ENCODE data around the gene JPH4. TPM values are rescaled to one million over a fixed set of nuclear protein-coding genes. Genes with fewer than 3 reads are reported as not detected.

Gene JPH4
- total and polyA plus RNA-seq, 2 donors (not counting 3 experiments of a cell fraction or from before 2014, with no cell fraction given), result 0.06 TPM; not detected in 1

GRCh38 chr14:23620177-23620702 lies 41.6 kb upstream of the JPH4 start:
- Histone ChIP-seq H3K4me1 (ENCODE audit: control insufficient read depth, extremely low read depth, insufficient read depth, low read length) (no peaks in the 10 kb centered on the region), H3K9me3 (replicated peaks; ENCODE audit: control insufficient read depth, insufficient read depth, low read length) (no peaks in the 10 kb centered on the region), H2AFZ (ENCODE audit: low read depth, low read length) (no peak overlapping the region), H3K4me2 (ENCODE audit: insufficient read depth, low read length) (no peak overlapping the region), H3K4me3 (replicated peaks in 1 of 3; ENCODE audit: insufficient read depth in 1 of 3, low read depth in 1 of 3, low read length in 3 of 3) (no peak overlapping the region), H4K20me1 (replicated peaks; ENCODE audit: control insufficient read depth, extremely low read depth, insufficient read depth, low read length) (no peaks in the 10 kb centered on the region), H3K27ac (ENCODE audit: insufficient read depth, low read depth, low read length) (no peak overlapping the region), H3K9me1 (replicated peaks; ENCODE audit: control insufficient read depth, extremely low read depth, insufficient read depth, low read length) (no peaks in the 10 kb centered on the region), H3K27me3 (ENCODE audit: control insufficient read depth in 2 of 2, insufficient read depth in 2 of 2, low read length in 2 of 2) (peaks cover 2 to 4% of the 10 kb centered on the region in 2 experiments), H3K36me3 (ENCODE audit: control insufficient read depth in 2 of 2, extremely low read depth in 1 of 2, insufficient read depth in 2 of 2, low read length in 2 of 2) (no peaks in the 10 kb centered on the region), H3K9ac (replicated peaks; ENCODE audit: extremely low read depth, insufficient read depth, low read length) (no peak overlapping the region), H3K79me2 (ENCODE audit: control insufficient read depth, insufficient read depth, low read length) (no peaks in the 10 kb centered on the region)
- CTCF ChIA-PET, result interaction anchor here (1.4 kb wide), 1 partner anchor 12 kb away, joined by 5 read pairs; no protein-coding TSS in a partner anchor
- no peak for TF ChIP-seq FOS (IDR thresholded peaks at IDR 0.05; ENCODE audit: borderline replicate concordance, insufficient read depth, low read length)
- no peak for TF ChIP-seq EZH2 (IDR thresholded peaks at IDR 0.05; ENCODE audit: borderline replicate concordance, low read depth, low read length, severe bottlenecking)
- TF ChIP-seq POLR2AphosphoS5 (IDR thresholded peaks at IDR 0.05; ENCODE audit: insufficient read depth, low read depth, low read length), result no peak
- TF ChIP-seq MYC (IDR thresholded peaks at IDR 0.05; ENCODE audit: low read depth, low read length), result no peak
- no peak for TF ChIP-seq CTCF (IDR thresholded peaks at IDR 0.05; ENCODE audit: extremely low read depth in 1 of 2, insufficient read depth in 1 of 2, low read depth in 1 of 2, low read length in 2 of 2)
- no peak for TF ChIP-seq GATA2 (IDR thresholded peaks at IDR 0.05; ENCODE audit: insufficient read depth, insufficient read length, low read depth, low read length)
- TF ChIP-seq JUN (IDR thresholded peaks at IDR 0.05; ENCODE audit: borderline replicate concordance, insufficient read depth, insufficient read length, low read depth), result no peak
- TF ChIP-seq POLR2A (IDR thresholded peaks at IDR 0.05; ENCODE audit: low read depth, low read length), result no peak
- TF ChIP-seq MAX (IDR thresholded peaks at IDR 0.05; ENCODE audit: insufficient read depth, insufficient read length), result no peak
- BruUV-seq (replicated peaks), result no TSS peak
- intact Hi-C loops (cut with micrococcal nuclease) (no loop called here), dilution Hi-C loops (cut with MboI; ENCODE audit: extremely low pct_ligation_motif_present, low sequenced_read_pairs) (no loop called here)
- POLR2A ChIA-PET, result no interaction called here
- FAIRE-seq (no peak), DNase-seq (ENCODE audit: low read depth, low spot score) (no peak)
